SK-N-SH (cell line): ENCODE data around the gene PIK3CG. TPM values are rescaled to one million over a fixed set of nuclear protein-coding genes. Genes with fewer than 3 reads are reported as not detected.

Experiments
- polyA plus RNA-seq, 3 experiments: library from polyadenylated mRNA; depleted of rRNA; stranded (reverse); fragments of >200 nt; gene quantifications; 2 replicates each; pipeline ENCODE4 v1.2.3, GENCODE V29; 2012

PIK3CG gene
- polyA plus RNA-seq, 1 of the 3 experiments (the other 2 are of a cell fraction): not detected

Other genes starting within 250 kb of the PIK3CG start
- 25.8 and 30.0 TPM in 2 replicates for gene CCDC71L, start 204.1 kb upstream of the PIK3CG start, polyA plus RNA-seq (2012; rRNA removed)
- 17.3 and 19.3 TPM in 2 replicates for gene PRKAR2B, start 179.4 kb downstream of the PIK3CG start, polyA plus RNA-seq (2012; rRNA removed)